ENCODE data around the gene SSR4.

SSR4 gene

DNA sequence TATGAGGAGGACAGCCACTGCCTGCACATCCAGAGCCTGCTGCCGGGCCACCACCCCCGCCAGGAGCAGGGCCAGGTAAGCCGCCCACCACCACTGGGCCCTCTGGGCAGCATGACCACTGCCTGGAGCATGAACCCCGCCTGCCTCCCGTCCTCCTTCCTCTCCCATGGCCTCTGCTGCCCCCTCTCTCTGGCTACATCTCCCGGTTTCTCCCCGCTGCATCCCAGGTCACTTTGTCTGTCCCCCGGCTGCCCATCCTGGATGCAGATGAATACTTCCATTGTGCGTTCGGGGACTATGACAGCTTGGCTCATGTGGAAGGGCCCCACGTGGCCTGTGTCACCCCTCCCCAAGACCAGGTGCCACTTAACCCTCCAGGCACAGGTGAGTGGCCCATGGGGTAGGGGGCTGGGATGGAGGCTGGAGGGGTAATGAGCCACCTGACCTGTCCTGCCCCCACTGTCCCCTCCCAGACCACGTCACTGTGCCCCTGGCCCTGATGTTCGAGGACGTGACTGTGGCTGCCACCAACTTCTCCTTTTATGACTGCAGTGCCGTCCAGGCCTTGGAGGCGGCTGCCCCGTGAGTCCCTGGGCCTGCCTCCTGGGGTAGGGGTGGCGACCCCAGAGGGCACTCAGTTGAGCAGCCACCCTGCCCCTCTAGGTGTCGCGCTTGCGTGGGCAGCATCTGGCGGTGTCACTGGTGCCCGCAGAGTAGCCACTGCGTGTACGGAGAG, 24.4 kb upstream of the SSR4 start:
- no peak for DNase-seq

DNA sequence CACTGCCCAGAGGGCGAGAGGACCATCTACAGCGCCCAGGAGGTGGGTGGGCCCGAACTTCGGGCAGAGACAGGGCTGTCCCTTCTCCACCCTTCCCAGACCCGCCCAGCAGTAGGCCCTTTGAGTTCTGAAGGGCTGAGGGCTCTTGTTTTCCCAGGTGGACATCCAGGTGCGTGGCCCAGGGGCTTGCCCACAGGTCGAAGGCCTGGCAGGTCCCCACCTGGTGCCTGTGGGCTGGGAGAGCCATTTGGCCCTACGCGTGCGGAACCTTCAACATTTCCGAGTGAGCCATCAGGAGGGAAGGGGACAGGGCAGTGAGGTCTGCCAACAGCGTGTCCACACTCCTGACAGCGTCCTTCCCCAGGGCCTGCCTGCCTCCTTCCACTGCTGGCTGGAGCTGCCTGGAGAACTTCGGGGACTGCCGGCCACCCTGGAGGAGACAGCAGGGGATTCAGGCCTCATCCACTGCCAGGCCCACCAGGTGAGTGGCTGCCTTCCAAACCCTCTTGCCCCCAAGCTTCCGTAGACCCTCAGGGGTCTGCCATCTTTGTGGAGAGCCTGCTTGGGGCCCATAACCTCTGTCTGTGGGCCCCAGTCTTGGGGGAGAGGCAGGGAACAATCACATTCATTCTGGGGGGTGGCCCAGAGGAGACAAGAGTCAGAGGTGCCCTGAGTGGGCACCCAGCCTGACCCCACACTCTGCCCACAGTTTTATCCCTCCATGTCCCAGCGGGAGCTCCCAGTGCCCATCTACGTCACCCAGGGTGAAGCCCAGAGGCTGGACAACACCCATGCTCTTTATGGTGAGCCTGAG, 23.7 kb upstream of the SSR4 start:
- no peak for DNase-seq

DNA sequence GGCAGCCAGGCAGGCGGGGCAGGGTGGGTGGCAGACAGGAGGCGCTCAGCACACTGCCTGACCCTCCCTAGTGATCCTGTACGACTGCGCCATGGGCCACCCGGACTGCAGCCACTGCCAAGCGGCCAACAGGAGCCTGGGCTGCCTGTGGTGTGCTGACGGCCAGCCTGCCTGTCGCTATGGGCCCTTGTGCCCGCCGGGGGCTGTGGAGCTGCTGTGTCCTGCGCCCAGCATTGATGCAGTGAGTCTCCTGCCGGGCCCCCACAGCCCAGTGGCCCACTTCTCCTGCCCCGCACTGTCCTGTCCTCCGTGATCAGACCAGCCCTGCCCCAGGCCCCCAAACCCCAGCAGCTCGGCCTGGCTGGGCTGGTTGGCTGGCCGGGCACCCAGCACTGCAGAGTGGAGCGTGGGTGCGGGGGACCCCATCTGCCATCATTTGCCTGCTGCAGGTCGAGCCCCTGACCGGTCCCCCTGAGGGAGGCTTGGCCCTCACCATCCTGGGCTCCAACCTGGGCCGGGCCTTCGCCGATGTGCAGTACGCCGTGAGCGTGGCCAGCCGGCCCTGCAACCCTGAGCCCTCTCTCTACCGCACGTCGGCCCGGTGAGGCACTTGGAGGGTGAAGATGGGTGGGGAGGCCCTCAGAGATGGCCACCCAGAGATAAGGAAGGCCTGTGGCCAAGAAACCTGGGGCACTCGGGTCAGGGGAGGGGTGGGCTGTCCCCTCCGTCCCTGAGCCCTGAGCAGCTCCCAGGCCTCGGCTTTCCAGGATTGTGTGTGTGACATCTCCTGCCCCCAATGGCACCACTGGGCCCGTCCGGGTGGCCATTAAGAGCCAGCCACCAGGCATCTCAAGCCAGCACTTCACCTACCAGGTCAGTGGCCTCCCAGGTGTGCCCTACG, 22.8 kb upstream of the SSR4 start:
- DNase-seq = no peak

DNA sequence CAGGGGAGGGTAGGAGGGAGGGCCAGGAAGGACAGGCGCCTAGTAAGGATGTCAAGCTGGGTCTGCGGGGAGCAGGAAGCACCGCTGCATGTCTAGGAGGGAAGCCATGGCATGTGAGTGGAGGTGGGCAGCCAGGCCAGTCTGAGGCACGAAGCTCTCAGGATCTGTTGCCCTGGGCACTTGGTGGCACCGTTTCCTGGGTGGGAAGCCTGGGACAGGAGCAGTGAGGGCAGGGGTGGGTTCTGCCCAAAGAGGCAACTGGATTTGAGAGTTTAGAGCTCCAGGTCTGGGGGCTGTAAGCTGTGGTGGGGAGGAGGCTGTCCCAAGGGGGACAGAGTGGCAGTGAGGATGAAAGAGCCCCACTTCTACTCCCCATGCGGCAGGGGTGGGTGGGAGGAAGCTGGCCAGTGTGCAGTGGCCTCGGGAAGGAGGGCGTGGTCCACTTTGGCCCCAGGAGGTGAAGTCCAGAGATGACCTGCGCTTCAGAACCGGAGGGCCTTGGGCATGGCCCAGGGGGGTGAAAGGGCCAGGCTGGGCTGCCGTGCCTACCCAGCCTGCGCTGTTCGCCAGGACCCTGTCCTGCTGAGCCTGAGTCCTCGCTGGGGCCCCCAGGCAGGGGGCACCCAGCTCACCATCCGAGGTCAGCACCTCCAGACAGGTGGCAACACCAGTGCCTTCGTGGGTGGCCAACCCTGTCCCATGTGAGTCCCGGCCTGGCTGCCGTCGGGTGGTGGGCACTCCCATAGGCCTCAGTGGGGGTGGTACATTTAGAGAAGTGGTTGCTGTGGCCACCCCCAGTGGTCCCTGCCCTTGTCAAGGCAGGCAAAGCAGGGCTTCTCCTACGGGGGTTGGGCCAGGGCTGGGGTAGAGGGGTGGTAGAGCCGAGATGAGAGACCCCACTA, 21.9 kb upstream of the SSR4 start:
- DNase-seq = no peak

DNA sequence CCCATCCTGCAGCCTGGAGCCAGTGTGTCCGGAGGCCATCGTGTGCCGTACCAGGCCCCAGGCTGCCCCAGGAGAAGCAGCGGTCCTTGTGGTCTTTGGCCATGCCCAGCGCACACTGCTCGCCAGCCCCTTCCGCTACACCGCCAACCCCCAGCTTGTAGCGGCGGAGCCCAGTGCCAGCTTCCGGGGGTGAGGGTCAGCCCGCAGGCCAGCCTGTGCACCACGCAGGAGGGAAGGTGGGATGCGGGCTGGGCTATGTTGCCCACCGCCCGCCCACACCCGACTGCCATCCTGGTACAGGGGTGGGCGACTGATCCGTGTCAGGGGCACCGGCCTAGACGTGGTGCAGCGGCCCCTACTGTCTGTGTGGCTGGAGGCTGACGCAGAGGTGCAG, 21.3 kb upstream of the SSR4 start:
- DNase-seq = no peak

GRCh38 chrX:153773741-153774575, 20.5 kb upstream of the SSR4 start:
- DNase-seq = no peak

DNA sequence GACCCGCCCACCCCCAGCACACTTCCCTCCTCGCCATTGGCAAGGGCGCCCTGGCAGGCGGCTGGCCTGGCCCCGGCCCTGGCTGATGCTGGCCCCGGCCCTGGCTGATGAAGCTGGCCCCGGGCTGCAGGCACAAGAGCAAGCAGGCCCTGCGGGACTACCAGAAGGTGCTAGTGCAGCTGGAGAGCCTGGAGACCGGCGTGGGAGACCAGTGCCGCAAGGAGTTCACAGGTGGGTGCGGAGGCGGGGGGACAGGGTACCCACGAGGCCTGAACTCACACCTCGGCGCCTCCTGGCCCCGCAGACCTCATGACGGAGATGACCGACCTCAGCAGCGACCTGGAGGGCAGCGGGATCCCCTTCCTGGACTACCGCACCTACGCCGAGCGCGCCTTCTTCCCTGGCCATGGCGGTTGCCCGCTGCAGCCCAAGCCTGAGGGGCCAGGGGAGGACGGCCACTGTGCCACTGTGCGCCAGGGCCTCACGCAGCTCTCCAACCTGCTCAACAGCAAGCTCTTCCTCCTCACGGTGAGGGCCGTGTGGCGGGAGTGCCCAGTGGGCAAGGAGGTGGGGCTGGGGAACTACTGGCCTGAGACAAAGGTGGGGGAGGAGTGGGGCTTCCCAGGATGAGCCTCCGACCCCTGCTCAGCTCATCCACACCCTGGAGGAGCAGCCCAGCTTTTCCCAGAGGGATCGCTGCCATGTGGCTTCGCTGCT, 19.7 kb upstream of the SSR4 start:
- DNase-seq = no peak

DNA sequence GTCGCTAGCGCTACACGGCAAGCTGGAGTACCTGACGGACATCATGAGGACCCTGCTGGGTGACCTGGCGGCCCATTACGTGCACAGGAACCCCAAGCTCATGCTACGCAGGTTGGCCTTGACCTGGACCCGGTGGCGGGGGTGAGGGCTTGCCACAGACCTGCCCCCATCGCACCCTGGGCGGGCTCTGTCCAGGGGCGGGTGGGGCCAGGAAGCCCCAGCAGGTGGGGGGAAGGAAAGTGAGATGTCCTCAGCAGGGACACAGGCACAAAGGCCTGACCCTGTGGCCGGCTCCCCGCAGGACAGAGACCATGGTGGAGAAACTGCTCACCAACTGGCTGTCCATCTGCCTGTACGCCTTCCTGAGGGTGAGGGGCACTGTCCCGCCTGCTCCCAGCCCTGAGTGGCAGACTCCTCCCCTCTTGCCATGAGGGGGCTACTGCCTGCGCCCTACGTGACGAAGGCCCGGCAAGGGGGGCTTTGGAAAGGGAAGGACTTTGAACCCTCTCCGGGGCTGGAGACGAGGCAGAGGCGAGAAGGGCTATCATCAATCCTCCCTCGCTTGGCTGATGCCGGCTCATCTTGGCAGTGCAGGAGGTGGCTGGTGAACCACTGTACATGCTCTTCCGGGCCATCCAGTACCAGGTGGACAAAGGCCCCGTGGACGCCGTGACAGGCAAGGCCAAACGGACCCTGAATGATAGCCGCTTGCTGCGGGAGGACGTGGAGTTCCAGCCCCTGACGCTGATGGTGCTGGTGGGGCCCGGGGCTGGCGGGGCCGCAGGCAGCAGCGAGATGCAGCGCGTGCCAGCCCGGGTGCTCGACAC, 19.0 kb upstream of the SSR4 start:
- no peak for DNase-seq

- DNase-seq = no peak
Measured at GRCh38 chrX:153776120-153776599, 18.3 kb upstream of the SSR4 start.

DNA sequence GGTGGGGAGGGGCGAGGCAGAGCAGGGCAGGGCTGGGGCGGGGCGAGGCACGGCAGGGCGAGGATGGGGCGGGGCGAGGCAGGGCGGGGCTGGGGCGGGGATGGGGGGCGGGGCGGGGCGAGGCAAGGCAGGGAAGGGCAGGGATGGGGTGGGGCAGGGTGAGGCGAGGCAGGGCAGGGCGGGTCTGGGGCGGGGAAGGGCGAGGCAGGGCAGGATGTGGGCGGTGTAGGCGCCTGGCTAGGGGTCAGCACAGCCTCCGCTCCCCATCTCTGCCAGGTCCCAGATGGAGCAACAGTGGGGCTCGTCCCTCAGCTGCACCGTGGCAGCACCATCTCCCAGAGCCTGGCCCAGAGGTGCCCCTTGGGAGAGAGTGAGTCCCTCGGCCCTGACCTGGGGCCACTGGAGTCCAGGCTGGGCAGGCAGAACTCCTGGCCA, 17.8 kb upstream of the SSR4 start:
- no peak for DNase-seq

GRCh38 chrX:153777261-153778090, 17.0 kb upstream of the SSR4 start:
- no peak for DNase-seq

DNA sequence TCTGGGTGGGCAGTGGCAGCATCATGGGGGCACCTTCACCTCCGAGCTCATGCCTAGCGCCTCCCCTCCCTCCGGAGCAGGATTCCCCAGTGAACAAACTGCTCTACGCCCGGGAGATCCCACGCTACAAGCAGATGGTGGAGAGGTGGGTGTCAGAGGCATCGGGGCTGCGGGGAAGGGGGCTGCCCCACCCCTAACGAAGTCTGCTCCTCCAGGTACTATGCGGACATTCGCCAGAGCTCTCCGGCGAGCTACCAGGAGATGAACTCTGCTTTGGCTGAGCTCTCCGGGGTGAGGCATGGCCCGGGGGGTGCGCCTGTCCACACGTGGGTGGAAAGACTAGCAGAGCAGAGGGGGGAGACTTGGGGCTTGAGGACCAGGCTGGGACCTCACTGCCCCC, 16.3 kb upstream of the SSR4 start:
- DNase-seq = no peak

DNA sequence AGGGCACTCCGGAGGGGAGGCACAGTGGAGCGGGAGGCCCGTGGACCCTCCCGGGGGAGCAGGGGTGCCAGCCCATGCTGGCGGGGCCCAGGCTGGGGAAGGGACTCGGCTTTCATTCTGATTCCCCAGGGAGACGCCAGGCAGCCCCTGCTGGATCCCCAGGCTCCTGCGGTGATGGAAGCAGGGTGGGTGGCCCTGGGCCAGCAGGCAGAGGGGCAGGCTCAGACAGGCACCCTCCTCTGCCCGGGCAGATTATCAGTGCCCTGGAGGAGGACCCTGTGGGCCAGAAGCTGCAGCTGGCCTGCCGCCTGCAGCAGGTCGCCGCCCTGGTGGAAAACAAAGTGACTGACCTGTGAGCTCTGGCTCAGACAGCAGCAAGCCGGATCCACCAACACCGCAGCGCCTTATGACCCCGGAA, 15.8 kb upstream of the SSR4 start:
- no peak for DNase-seq

- no peak for DNase-seq
Measured at GRCh38 chrX:153779891-153780677, 14.4 kb upstream of the SSR4 start.

GRCh38 chrX:153780678-153781427, 13.6 kb upstream of the SSR4 start, which contains the start of gene SRPK3:
Gene SRPK3, plus strand, starts transcription at chrX:153781041. Its CDS starts 46 bp downstream, at chrX:153781087.
- no peak for DNase-seq

DNA sequence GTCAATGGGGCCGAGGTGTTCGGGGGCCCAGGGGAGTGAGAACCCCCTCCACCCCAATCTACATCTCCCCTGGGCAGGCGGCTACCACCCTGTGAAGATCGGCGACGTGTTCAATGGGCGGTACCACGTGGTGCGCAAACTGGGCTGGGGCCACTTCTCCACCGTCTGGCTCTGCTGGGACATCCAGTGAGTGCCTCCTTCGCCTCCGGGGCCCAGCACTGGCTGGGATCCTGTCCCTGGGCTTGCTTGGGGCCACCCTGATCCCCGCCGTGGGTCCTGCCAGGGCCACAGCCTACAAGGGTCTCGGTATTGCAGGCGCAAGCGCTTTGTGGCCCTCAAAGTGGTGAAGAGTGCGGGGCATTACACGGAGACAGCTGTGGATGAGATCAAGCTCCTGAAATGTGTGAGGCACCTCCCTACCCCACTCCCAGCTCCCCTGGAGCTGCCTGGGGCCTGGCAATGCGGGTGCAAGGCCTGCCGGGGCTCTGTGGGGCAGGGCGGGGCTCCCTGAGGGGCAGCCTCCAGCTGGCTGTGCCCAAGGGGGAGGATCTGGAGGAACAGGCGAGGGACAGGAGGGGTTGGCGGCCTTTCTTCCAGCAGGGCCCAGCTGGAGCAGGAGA, 12.9 kb upstream of the SSR4 start:
- no peak for DNase-seq
